ENCODE measurements around the gene GNG12. TPM values are rescaled to one million over a fixed set of nuclear protein-coding genes. Genes with fewer than 3 reads are reported as not detected.

Gene GNG12
- total RNA-seq, 1 experiment from 2014 or later = 14.3 TPM

DNA sequence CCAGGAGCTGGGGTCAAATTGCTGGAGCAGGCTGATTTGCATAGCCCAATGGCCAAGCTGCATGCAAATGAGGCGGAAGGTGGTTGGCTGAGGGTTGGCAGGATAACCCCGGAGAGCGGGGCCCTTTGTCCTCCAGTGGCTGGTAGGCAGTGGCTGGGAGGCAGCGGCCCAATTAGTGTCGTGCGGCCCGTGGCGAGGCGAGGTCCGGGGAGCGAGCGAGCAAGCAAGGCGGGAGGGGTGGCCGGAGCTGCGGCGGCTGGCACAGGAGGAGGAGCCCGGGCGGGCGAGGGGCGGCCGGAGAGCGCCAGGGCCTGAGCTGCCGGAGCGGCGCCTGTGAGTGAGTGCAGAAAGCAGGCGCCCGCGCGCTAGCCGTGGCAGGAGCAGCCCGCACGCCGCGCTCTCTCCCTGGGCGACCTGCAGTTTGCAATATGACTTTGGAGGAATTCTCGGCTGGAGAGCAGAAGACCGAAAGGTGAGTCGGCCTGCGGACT, 148.2 kb downstream of the GNG12 start, which contains the start of gene GADD45A:
TSS of gene GADD45A (plus strand) at position 135 of the 491 bp plus-strand sequence. CDS start at position 429, 294 bp downstream.
- H3K9ac ChIP-seq (ENCODE audit: extremely low read depth, insufficient read length, low read length) = peak within 1 kb of the TSS; percentile 79
- peaks cover 26 to 30% of the 10 kb centered on the region in 2 experiments for H3K4me1 Mint-ChIP-seq
- peaks cover 3% of the 10 kb centered on the region; the same call in 1 of the 2 replicates for H3K27me3 Mint-ChIP-seq (ENCODE audit: low read depth)
- H3K9me3 ChIP-seq (ENCODE audit: control insufficient read depth, low read depth, low read length) = no peaks in the 10 kb centered on the region
- H2BK12ac ChIP-seq (ENCODE audit: insufficient read length, low read depth, low read length) = no peak within 1 kb of the TSS
- whole genome bisulfite sequencing (ENCODE audit: extremely low coverage, insufficient read length, low lambda C conversion rate) = no CpG with 5 or more reads among the region's 39 CpGs
- H2AFZ ChIP-seq (ENCODE audit: low read length) = no peak within 1 kb of the TSS
- no peaks in the 10 kb centered on the region; a peak in 1 of 5 replicates for H3K9me3 Mint-ChIP-seq
- no peak within 1 kb of the TSS for H3K4ac ChIP-seq (ENCODE audit: low read depth, low read length)
- H3K27ac Mint-ChIP-seq = peak within 1 kb of the TSS in 1 of 3 experiments; percentile 87; a peak in 3 of 7 replicates
- H3K79me1 ChIP-seq (ENCODE audit: insufficient read depth, low read depth, low read length, poor library complexity, severe bottlenecking) = no peaks in the 10 kb centered on the region
- no peaks in the 10 kb centered on the region for H3K27me3 ChIP-seq (ENCODE audit: insufficient read depth, low read length)
- H4K20me1 ChIP-seq (ENCODE audit: control insufficient read depth, insufficient read depth, insufficient read length) = no peaks in the 10 kb centered on the region
- H2BK5ac ChIP-seq (ENCODE audit: insufficient read length, low read length) = no peak within 1 kb of the TSS
- peak within 1 kb of the TSS; percentile 77; the same call in 1 of the 2 replicates for H3K14ac ChIP-seq (ENCODE audit: insufficient read depth, low read length)
- peaks cover 6% of the 10 kb centered on the region; the same call in 1 of the 2 replicates for H3K4me1 ChIP-seq (ENCODE audit: insufficient read depth, low read length)
- no peak within 1 kb of the TSS for H4K91ac ChIP-seq (ENCODE audit: insufficient read length, low read depth, low read length)
- no peaks in the 10 kb centered on the region for H3K79me2 ChIP-seq (ENCODE audit: insufficient read depth, low read length)
- DNase-seq = peak; percentile 99
- no peak within 1 kb of the TSS for H3K23ac ChIP-seq (ENCODE audit: insufficient read length, low read depth, low read length)
- no peak within 1 kb of the TSS for H2BK15ac ChIP-seq (ENCODE audit: low read depth, low read length)
- H4K8ac ChIP-seq (replicated peaks; ENCODE audit: insufficient read length, low read depth, low read length) = no peak within 1 kb of the TSS
- peaks cover 3 to 18% (median 11%) of the 10 kb centered on the region in 3 experiments for H3K36me3 Mint-ChIP-seq (ENCODE audit: insufficient read depth in 1 of 3, low read depth in 3 of 3)
- no peak within 1 kb of the TSS for H4K5ac ChIP-seq (ENCODE audit: insufficient read length, low read depth, low read length)
- H3K27ac ChIP-seq (ENCODE audit: insufficient read length, low read depth, low read length) = no peak within 1 kb of the TSS
- peaks cover 5% of the 10 kb centered on the region for H3K23me2 ChIP-seq (ENCODE audit: insufficient read length, low read depth, low read length, poor library complexity, severe bottlenecking)
- no peak within 1 kb of the TSS for H2AK5ac ChIP-seq (ENCODE audit: insufficient read length, low read length)
- H3K18ac ChIP-seq (ENCODE audit: insufficient read length, low read depth, low read length) = peak within 1 kb of the TSS; percentile 51
- H2BK120ac ChIP-seq (ENCODE audit: low read depth, low read length, poor library complexity, severe bottlenecking) = no peak within 1 kb of the TSS
- no peak within 1 kb of the TSS for H3K56ac ChIP-seq (ENCODE audit: insufficient read length, low read depth, low read length)
- H3T11ph ChIP-seq (ENCODE audit: low read length) = no peak within 1 kb of the TSS
- H3K4me2 ChIP-seq (ENCODE audit: insufficient read depth, insufficient read length, low read length) = peak within 1 kb of the TSS; percentile 87
- H3K4me3 Mint-ChIP-seq = peak within 1 kb of the TSS; percentile 89 to 92
- TF ChIP-seq CTCF (conservative IDR thresholded peaks at IDR 0.05) = no peak
- H2BK20ac ChIP-seq (ENCODE audit: low read depth, low read length, poor library complexity, severe bottlenecking) = no peak within 1 kb of the TSS

All from H9 (cell line).